GM18907 (cell line): ENCODE measurements around the gene NKD1.
A peak's percentile ranks its signal among the peaks of the same experiment; 100 is the strongest.

Experiments used
- ATAC-seq: cut with Tn5 transposase; IDR thresholded peaks from one replicate; pipeline ENCODE4 v1.9.1; 2021; ENCODE audit warnings: mild to moderate bottlenecking, moderate library complexity; ENCODE audit not compliant: unreplicated experiment

Gene NKD1

GRCh38 chr16:50683689-50684374 is 135.6 kb downstream of the NKD1 start:
- peak; percentile 75 for ATAC-seq

- no peak for ATAC-seq
These were observed 136.7 kb downstream of the NKD1 start for GRCh38 chr16:50684823-50685461.

GRCh38 chr16:50685462-50686063 is 137.4 kb downstream of the NKD1 start:
- no peak for ATAC-seq

GRCh38 chr16:50688083-50688482 is 139.9 kb downstream of the NKD1 start:
- no peak for ATAC-seq

- ATAC-seq, result no peak
These were observed 140.7 kb downstream of the NKD1 start for GRCh38 chr16:50688867-50689266.

- ATAC-seq, result no peak
These were observed 142.0 kb downstream of the NKD1 start for GRCh38 chr16:50690177-50690576.

- ATAC-seq, result no peak
These were observed 144.4 kb downstream of the NKD1 start for GRCh38 chr16:50692644-50692998.

- ATAC-seq, result no peak
These were observed 145.0 kb downstream of the NKD1 start, which contains the start of gene NOD2 for GRCh38 chr16:50692999-50693781. Gene NOD2 (plus strand): TSS chr16:50693606. CDS start chr16:50699496, 5,890 bp downstream.

GRCh38 chr16:50694206-50694605 is 146.0 kb downstream of the NKD1 start:
- peak; percentile 32 for ATAC-seq

GRCh38 chr16:50695017-50696000 is 147.1 kb downstream of the NKD1 start:
- no peak for ATAC-seq

GRCh38 chr16:50696126-50696525 is 147.9 kb downstream of the NKD1 start:
- ATAC-seq, result peak; percentile 29

GRCh38 chr16:50696575-50697420 is 148.6 kb downstream of the NKD1 start:
- peak; percentile 66 for ATAC-seq

GRCh38 chr16:50697421-50697715 is 149.2 kb downstream of the NKD1 start:
- no peak for ATAC-seq

- peak; percentile 54 for ATAC-seq
These were observed 149.9 kb downstream of the NKD1 start for GRCh38 chr16:50697881-50698767.
